ENCODE results near the gene VANGL1. TPM values are rescaled to one million over a fixed set of nuclear protein-coding genes. Genes with fewer than 3 reads are reported as not detected.
A peak's percentile ranks its signal among the peaks of the same experiment; 100 is the strongest.

VANGL1 gene
- total and polyA plus RNA-seq, 2 of the 13 experiments (the other 11 are each of a cell fraction or from before 2014, with no cell fraction given) = 5.3 to 9.4 TPM

GRCh38 chr1:115685029-115685705 is 43.4 kb downstream of the VANGL1 start:
- Histone ChIP-seq H3K36me3 (replicated peaks in 1 of 2; ENCODE audit: control insufficient read depth in 1 of 2, insufficient read depth in 2 of 2, low read length in 2 of 2) (peaks cover 10 to 35% of the 10 kb centered on the region in 2 experiments), H3K4me2 (ENCODE audit: low read depth, low read length) (no peak overlapping the region), H3K9ac (ENCODE audit: insufficient read depth, low read depth, low read length) (no peak overlapping the region), H3K27me3 (ENCODE audit: control insufficient read depth in 1 of 2, insufficient read depth in 2 of 2, low read length in 2 of 2) (no peaks in the 10 kb centered on the region), H3K27ac (ENCODE audit: extremely low read length, insufficient read depth, low read length) (no peak overlapping the region), H4K20me1 (ENCODE audit: insufficient read depth, low read length) (no peaks in the 10 kb centered on the region), H3K4me3 (replicated peaks in 1 of 3; ENCODE audit: insufficient read depth in 1 of 3, low read depth in 2 of 3, low read length in 3 of 3) (no peak overlapping the region), H3K9me3 (ENCODE audit: low read length) (no peaks in the 10 kb centered on the region), H3K4me1 (ENCODE audit: insufficient read depth, low read length) (no peaks in the 10 kb centered on the region), H2AFZ (ENCODE audit: low read length) (no peak overlapping the region), H3K79me2 (ENCODE audit: insufficient read depth, low read length) (no peaks in the 10 kb centered on the region)
- no TSS peak for BruUV-seq (replicated peaks)
- 89% methylated on average over 10 of the region's 14 CpGs for WGBS (ENCODE audit: low lambda C conversion rate)
- DNase-seq (ENCODE audit: low spot score) = no peak
- in situ Hi-C loops (cut with HindIII; ENCODE audit: extremely low pct_ligation_motif_present, low pct_unique_long_range_greater_than_20kb) = no loop called here
- POLR2A ChIA-PET = no interaction called here
- no peak for ATAC-seq
- TF ChIP-seq ATF4 (CRISPR knock-in tag; IDR thresholded peaks at IDR 0.05) (peak in 1 of 2 experiments; percentile 66; a peak in 2 of 4 replicates), JUNB (CRISPR knock-in tag; IDR thresholded peaks at IDR 0.05; ENCODE audit: borderline replicate concordance) (no peak), ZNF567 (CRISPR knock-in tag; IDR thresholded peaks at IDR 0.05; ENCODE audit: borderline replicate concordance) (no peak), ZNF180 (CRISPR knock-in tag; IDR thresholded peaks at IDR 0.05; ENCODE audit: borderline replicate concordance, low read depth) (no peak), KDM1A (CRISPR knock-in tag; IDR thresholded peaks at IDR 0.05) (no peak), CBX5 (CRISPR knock-in tag; IDR thresholded peaks at IDR 0.05; ENCODE audit: borderline replicate concordance) (no peak)
- CTCF ChIA-PET (ENCODE audit: low intra/inter-chr PET ratio, low total read pairs) = no interaction called here
- intact Hi-C loops (cut with micrococcal nuclease; ENCODE audit: unreplicated experiment) = no loop called here
- FAIRE-seq = no peak

- H4K20me1 ChIP-seq (ENCODE audit: insufficient read depth, low read length) = no peaks in the 10 kb centered on the region
- no TSS peak for BruUV-seq (replicated peaks)
- POLR2A ChIA-PET = no interaction called here
- WGBS (ENCODE audit: low lambda C conversion rate) = 97% methylated on average over 3 of the region's 3 CpGs
- peaks cover 21 to 48% of the 10 kb centered on the region in 2 experiments; a peak in 4 of 5 replicates for H3K36me3 ChIP-seq (replicated peaks in 1 of 2; ENCODE audit: control insufficient read depth in 1 of 2, insufficient read depth in 2 of 2, low read length in 2 of 2)
- no peak overlapping the region for H3K9ac ChIP-seq (ENCODE audit: insufficient read depth, low read depth, low read length)
- intact Hi-C loops (cut with micrococcal nuclease; ENCODE audit: unreplicated experiment) = no loop called here
- H3K79me2 ChIP-seq (ENCODE audit: insufficient read depth, low read length) = no peaks in the 10 kb centered on the region
- no peak overlapping the region for H3K27ac ChIP-seq (ENCODE audit: extremely low read length, insufficient read depth, low read length)
- TF ChIP-seq ZSCAN31 (CRISPR knock-in tag; IDR thresholded peaks at IDR 0.05; ENCODE audit: low read depth) (no peak), ATF7-NPFF (CRISPR knock-in tag; IDR thresholded peaks at IDR 0.05; ENCODE audit: low read depth) (no peak), ZNF674 (CRISPR knock-in tag; IDR thresholded peaks at IDR 0.05; ENCODE audit: low read depth) (no peak), DNMT1 (CRISPR knock-in tag; IDR thresholded peaks at IDR 0.05) (no peak), MAF1 (CRISPR knock-in tag; IDR thresholded peaks at IDR 0.05; ENCODE audit: borderline replicate concordance) (no peak), ZFAT (CRISPR knock-in tag; conservative IDR thresholded peaks at IDR 0.05) (no peak)
- in situ Hi-C loops (cut with HindIII; ENCODE audit: extremely low pct_ligation_motif_present, low pct_unique_long_range_greater_than_20kb) = no loop called here
- no peaks in the 10 kb centered on the region for H3K27me3 ChIP-seq (ENCODE audit: control insufficient read depth in 1 of 2, insufficient read depth in 2 of 2, low read length in 2 of 2)
- H3K4me1 ChIP-seq (ENCODE audit: insufficient read depth, low read length) = no peaks in the 10 kb centered on the region
- H3K9me3 ChIP-seq (ENCODE audit: low read length) = no peaks in the 10 kb centered on the region
- H3K4me3 ChIP-seq (replicated peaks in 1 of 3; ENCODE audit: insufficient read depth in 1 of 3, low read depth in 2 of 3, low read length in 3 of 3) = no peak overlapping the region
- no peak overlapping the region for H3K4me2 ChIP-seq (ENCODE audit: low read depth, low read length)
- FAIRE-seq = no peak
- no peak for DNase-seq (ENCODE audit: low spot score)
- CTCF ChIA-PET (ENCODE audit: low intra/inter-chr PET ratio, low total read pairs) = no interaction called here
- ATAC-seq = no peak
- no peak overlapping the region for H2AFZ ChIP-seq (ENCODE audit: low read length)
Observed at GRCh38 chr1:115687744-115688143, 46.0 kb downstream of the VANGL1 start.
